HT-29 (cell line): ENCODE data around the gene NECAB3. TPM values are rescaled to one million over a fixed set of nuclear protein-coding genes. Genes with fewer than 3 reads are reported as not detected.
"Not testable (repeated sequence)": the region's sequence is repeated elsewhere in the genome, so short reads cannot be mapped to it uniquely, and the experiment has no call there.

ENCODE experiments used
- DNase-seq: peaks from one replicate; pipeline ENCODE4 v3.0.0-alpha.2; 2015; ENCODE audit warnings: low spot score
- total RNA-seq: library from RNA; depleted of rRNA; stranded (reverse); fragments of >200 nt; shearing (Covaris generic); gene quantifications from 2 replicates; pipeline ENCODE4 v1.2.3, GENCODE V29; 2014

NECAB3 gene
- total RNA-seq, 1 experiment from 2014 or later = 63.5 TPM

DNA sequence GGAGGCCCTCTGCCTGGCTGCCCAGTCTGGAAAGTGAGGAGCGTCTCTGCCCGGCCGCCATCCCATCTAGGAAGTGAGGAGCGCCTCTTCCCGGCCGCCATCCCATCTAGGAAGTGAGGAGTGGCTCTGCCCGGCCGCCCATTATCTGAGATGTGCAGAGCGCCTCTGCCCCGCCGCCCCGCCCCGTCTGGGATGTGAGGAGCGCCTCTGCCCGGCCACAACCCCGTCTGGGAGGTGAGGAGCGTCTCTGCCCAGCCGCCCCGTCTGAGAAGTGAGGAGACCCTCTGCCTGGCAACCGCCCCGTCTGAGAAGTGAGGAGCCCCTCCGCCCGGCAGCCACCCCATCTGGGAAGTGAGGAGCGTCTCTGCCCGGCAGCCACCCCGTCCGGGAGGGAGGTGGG, 24.7 kb upstream of the NECAB3 start:
- DNase-seq = not testable (repeated sequence)

DNA sequence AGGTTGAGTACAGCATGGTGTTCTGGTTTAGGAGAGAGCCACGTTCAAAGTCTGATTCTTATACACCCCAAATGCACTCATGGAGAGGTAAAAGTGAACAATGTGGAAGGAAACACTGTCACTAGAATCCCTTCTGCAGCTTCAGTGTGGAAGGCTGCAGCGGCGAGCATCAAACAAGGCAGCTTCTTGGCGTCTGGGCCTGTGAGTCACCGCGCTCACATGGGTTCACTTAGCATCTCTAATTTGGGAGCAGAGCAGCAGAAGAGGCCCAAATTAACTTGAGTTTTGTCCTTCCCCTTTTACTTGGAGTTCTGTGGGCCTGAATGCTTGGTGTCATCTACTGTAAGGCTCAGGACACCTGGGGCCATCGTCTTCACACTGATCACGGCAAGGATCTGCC, 22.9 kb upstream of the NECAB3 start:
- DNase-seq = no peak

DNA sequence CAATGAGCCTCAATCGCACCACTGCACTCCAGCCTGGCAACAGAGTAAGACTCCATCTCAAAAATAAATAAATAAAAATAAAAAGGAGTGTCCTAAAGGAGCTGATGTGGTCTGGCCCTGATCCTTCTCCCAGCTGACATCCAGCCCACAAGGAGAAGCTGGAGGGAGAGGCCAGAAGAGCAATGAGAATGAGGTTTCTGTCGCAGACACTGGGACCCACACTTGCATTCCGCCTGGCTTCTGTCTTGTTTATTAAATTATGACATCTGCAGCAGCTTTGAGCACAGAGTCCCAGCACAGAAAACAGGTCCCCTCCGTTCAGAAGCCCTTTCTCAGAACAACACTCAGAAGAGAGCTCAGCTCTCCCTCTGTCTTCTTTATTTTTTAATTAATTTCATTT, 22.2 kb upstream of the NECAB3 start:
- DNase-seq = no peak

- DNase-seq = no peak
Observed at GRCh38 chr20:33694639-33695012, 20.4 kb upstream of the NECAB3 start.

GRCh38 chr20:33693741-33694638, 19.8 kb upstream of the NECAB3 start:
- DNase-seq = no peak

- DNase-seq = no peak
Observed at GRCh38 chr20:33693289-33693688, 19.1 kb upstream of the NECAB3 start.

GRCh38 chr20:33689973-33690372, 15.7 kb upstream of the NECAB3 start:
- no peak for DNase-seq

DNA sequence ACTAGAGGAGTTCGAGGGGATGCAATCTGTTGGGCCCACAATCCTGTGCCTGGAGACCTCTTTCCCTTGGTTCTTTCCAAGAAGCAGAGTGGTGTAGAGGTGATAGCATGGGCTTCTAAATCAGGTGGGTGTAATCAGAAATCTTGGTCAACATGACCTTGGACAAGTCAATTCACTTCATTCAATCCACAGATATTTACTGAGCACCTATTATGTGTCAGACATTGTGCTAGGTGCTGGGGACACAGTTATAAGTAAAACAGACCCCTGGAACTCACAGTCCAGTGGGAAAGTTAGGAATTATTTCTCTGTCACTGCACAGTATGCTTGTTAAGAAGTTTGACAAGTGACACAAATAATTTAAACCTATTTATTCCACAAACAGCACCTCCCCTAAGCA, 15.3 kb upstream of the NECAB3 start:
- no peak for DNase-seq

DNA sequence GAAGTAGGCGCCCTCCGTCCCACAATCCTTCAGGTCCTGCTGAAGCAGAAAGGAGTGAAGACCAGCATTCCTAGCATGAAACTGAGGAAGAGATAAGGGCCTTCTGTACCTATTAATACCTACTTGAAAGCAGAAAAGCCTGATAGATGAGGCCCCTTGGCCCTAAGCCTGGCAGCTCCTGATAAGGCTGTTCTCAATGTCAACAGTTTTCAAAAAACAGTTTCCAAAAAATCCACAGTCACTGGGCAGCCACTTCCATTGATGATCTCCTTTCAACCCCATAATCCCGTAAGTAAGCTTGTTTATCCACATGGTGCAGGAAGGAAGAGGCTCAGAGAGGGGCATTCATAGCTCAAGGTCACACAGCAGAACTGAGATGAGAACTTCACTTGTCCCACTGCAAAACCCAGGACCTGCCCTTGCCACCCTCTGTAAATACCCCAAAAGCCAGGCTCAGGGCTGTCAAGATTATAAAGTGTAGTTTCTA, 14.8 kb upstream of the NECAB3 start:
- no peak for DNase-seq

DNA sequence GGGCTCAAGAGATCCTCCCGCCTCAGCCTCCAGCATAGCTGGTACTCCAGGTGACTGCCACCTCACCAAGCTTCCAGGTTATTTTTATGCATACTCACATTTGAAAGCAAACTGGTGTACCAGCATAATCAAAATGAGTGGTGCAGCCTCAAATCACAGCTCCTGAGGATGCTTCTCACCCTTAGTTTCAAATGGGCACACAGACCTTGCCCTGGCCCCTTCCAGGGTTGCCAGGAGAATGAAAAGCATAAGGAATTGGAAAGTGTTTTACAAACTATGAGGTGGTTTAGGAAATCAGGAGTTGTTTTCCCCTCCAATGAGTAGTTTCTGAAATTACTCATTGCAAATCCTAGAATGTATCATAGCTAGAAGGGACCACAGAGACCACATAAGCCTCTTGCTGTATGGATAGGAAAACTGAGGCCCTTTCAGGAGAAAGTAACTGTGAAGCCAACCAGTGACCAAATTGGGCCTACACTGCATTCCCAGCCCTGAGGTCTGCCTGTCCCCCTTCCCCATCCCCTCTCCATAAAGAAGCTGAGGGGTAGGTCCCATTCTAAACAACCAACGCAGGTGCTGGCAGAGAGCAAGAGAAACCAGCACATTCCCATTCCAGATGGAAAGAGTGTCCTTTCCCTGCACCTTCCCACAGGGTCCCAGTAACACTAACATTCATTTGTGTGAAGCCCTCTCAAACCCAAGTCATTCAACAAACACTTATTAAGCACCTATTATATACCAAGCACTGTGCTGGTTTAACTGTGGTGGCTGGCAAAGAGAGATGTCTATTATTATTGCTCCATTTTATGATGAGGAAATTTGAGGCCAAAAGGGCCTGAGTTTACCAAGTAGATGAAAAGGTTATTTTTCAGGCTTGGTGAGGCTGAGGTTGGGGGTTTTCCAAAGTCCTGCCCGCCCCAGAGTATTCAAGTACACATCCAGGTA, 14.0 kb upstream of the NECAB3 start:
- DNase-seq = no peak

- no peak for DNase-seq
Observed at GRCh38 chr20:33687370-33687915, 13.2 kb upstream of the NECAB3 start.

- DNase-seq = no peak
Observed at GRCh38 chr20:33686984-33687366, 12.7 kb upstream of the NECAB3 start.

DNA sequence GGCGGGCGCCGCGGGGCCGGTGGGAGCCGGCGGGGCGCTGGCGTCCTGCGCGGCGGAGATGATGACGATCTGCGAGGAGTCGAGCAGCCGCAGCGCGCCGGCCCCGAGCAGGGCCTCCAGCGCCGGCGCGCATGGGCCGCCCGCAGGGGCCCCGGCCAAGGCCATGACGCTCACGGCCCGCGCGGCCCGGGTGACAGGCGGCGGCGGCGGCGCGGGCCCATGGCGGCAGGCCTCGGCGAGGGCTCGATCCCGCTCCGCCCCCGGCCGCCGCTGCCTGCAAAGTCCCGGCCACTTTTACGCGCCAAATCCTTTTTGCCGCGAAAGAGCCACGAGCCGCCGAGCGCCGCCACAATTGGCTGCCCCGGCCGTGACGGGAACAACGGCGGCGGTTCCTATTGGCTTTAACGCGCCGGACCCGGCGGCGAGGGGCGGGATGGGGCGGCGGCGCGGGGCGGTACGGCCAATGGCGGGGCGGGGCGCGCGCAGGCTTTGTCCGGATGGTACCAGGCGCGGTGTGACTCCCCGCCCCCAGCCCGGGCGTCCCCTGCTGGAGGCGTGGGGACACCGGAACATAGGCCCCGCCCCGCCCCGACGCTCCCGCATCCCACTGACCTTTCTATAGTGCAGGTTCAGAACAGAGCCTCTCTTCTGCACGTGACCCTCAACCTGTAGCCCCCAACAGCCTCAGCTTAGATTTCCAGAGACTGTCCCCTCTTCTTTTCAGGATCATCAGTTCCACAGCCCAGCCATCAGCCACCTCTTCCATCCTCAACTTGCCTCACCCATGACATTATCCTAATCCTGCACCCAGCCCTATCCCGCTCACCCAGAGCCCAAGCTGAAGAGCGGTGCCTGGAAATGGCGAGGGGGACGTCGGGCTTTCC, 12.1 kb upstream of the NECAB3 start, which contains the start of gene E2F1:
Gene E2F1, minus strand, starts transcription at position 286 of the 884 bp plus-strand sequence. Its CDS starts 121 bp downstream, at position 165.
- peak; percentile 99 for DNase-seq

DNA sequence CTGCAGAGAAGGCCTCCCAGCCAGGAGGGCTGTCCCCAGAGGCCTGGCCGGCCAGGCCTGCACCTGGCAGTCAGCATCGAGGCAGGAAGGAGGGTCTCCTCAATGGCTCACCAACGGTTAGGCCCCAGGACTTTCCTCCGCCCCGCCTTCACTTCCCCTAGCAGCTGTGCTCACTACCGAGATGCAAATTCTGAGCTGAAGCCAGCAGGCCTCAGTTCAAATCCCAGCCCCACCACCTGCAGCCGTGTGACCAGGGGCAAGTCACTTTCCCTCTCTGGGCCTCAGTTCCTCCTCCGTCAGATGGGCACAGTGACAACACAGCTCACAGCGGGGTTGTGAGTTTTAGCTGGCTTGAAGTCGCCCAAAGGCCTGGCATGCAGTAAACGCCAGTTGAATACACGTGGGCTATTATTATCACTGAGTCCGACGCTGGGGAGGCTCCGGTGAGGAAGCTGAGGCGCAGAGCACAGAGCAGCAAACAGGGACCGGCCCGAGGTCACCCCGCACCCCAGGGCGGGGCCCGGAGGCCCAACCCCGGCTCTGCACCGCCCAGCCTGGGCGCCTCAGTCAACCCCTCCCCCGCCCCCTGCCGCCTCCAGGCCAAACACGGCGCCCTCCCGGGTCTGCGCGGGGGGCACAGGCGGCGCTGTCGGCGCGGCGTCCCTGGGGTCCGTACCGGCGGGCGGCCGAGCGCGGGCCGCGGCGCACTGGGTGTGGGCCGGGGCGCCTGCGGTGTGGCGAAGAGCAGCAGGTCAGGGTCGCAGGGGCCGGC, 11.3 kb upstream of the NECAB3 start:
- DNase-seq = peak; percentile 66

GRCh38 chr20:33684533-33685327, 10.5 kb upstream of the NECAB3 start:
- DNase-seq = no peak

DNA sequence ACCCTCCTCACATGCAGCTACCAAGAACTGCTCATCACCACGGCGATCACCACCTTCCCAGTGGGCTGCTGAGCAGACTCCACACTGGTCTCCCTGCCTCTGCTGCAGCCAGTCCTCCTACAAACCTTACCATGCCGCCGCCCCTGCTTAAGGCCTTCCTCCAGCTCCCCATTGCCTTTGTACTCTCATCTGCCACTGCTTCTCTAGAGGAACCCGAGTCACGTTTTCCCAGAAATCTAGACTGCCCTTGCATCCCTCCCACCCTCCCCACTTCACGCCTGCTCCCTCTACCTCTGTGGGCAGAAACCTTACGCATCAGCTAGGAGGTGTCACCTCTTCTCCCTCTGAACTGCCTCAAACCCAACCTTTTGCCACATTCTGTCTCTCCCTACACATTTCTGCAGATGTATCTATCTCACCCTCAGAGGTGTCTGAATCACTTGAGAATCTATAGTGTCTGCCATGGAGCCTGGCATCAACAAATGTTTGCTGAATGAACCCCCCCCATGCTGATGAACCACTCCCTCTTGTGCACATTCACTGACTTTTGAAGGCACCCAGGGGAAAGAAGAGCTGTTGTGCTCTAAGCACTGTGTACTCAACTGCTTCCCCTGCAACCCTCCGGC, 7.6 kb upstream of the NECAB3 start:
- no peak for DNase-seq

DNA sequence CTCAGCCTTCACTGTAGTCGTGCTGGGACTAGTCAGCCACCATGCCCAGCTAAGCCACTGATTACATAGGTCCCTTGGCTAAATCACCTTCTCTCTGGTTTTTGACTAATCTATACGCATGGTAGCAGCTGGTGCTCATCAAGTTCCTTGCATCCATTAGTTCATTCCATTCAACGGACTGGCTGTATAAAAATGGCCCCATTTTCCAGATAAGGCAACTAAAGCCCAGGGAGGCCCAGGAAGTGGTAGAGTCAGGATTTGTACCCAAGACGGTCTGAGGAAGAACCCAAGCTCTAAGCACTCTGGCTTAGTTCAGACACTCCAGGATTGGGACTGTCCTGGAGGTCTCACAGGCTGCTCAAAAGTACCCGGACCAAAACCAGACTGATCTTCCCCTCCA, 7.1 kb upstream of the NECAB3 start:
- DNase-seq = no peak

- no peak for DNase-seq
Observed at GRCh38 chr20:33680686-33681085, 6.5 kb upstream of the NECAB3 start.
